Testis (tissue), 2 donors: Measurements from ENCODE around the gene CHERP.

Source experiments
- POLR2A ChIP-seq: fragments of 450-650 bp; IDR thresholded peaks from one replicate; pipeline ENCODE4 v1.6.1; 2017; ENCODE audit warnings: antibody characterized with exemption, mild to moderate bottlenecking, moderate library complexity
- TF ChIP-seq, protein P1 (sequence below), 3 experiments: fragments of 450-650 bp in 2 of 3; fragments of 200-600 bp in 1 of 3; sonication (generic) in 1 of 3; IDR thresholded peaks; one replicate each; pipeline ENCODE4 v1.5.1; 2016 to 2019; ENCODE audit warnings: antibody characterized with exemption in 3 of 3, mild to moderate bottlenecking in 2 of 3, moderate library complexity in 1 of 3

GRCh38 chr19:16584248-16585093 lies 42.2 kb upstream of the CHERP start:
- TF ChIP-seq, protein P1, sequence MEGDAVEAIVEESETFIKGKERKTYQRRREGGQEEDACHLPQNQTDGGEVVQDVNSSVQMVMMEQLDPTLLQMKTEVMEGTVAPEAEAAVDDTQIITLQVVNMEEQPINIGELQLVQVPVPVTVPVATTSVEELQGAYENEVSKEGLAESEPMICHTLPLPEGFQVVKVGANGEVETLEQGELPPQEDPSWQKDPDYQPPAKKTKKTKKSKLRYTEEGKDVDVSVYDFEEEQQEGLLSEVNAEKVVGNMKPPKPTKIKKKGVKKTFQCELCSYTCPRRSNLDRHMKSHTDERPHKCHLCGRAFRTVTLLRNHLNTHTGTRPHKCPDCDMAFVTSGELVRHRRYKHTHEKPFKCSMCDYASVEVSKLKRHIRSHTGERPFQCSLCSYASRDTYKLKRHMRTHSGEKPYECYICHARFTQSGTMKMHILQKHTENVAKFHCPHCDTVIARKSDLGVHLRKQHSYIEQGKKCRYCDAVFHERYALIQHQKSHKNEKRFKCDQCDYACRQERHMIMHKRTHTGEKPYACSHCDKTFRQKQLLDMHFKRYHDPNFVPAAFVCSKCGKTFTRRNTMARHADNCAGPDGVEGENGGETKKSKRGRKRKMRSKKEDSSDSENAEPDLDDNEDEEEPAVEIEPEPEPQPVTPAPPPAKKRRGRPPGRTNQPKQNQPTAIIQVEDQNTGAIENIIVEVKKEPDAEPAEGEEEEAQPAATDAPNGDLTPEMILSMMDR (IDR thresholded peaks at IDR 0.05) = no peak
- no peak for TF ChIP-seq POLR2A
